SK-N-SH (cell line): ENCODE data around the gene VPS4B.
"Not testable (repeated sequence)": the region's sequence is repeated elsewhere in the genome, so short reads cannot be mapped to it uniquely, and the experiment has no call there.

Experiments used
- EZH2phosphoT487 ChIP-seq: fragments of 200-600 bp; sonication (generic); IDR thresholded peaks from 2 replicates; pipeline ENCODE4 v1.6.1; 2017; ENCODE audit warnings: low read depth, mixed run types, mild to moderate bottlenecking, antibody characterized with exemption, moderate library complexity, borderline replicate concordance
- FOXM1 ChIP-seq: IDR thresholded peaks from 2 replicates; pipeline ENCODE4 v1.4.0; 2012; ENCODE audit warnings: low read depth, mild to moderate bottlenecking
- JUND ChIP-seq: IDR thresholded peaks from 2 replicates; pipeline ENCODE4 v1.4.0; 2012
- NFIC ChIP-seq: IDR thresholded peaks from 2 replicates; pipeline ENCODE4 v1.4.0; 2012; ENCODE audit warnings: borderline replicate concordance
- TF ChIP-seq, protein P1 (sequence below): fragments of 200-600 bp; sonication (generic); IDR thresholded peaks from 2 replicates; pipeline ENCODE4 v1.6.1; 2017; ENCODE audit warnings: antibody characterized with exemption, mild to moderate bottlenecking, moderate library complexity
- TF ChIP-seq, protein P2 (sequence below): IDR thresholded peaks from 2 replicates; pipeline ENCODE4 v1.6.1; 2012; ENCODE audit warnings: mild to moderate bottlenecking, low read depth, low read length, moderate library complexity
- TF ChIP-seq, protein P3 (sequence below): IDR thresholded peaks from 2 replicates; pipeline ENCODE4 v1.4.0; 2012; ENCODE audit warnings: low read depth, borderline replicate concordance

- TF ChIP-seq, protein P1, sequence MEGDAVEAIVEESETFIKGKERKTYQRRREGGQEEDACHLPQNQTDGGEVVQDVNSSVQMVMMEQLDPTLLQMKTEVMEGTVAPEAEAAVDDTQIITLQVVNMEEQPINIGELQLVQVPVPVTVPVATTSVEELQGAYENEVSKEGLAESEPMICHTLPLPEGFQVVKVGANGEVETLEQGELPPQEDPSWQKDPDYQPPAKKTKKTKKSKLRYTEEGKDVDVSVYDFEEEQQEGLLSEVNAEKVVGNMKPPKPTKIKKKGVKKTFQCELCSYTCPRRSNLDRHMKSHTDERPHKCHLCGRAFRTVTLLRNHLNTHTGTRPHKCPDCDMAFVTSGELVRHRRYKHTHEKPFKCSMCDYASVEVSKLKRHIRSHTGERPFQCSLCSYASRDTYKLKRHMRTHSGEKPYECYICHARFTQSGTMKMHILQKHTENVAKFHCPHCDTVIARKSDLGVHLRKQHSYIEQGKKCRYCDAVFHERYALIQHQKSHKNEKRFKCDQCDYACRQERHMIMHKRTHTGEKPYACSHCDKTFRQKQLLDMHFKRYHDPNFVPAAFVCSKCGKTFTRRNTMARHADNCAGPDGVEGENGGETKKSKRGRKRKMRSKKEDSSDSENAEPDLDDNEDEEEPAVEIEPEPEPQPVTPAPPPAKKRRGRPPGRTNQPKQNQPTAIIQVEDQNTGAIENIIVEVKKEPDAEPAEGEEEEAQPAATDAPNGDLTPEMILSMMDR: not testable (repeated sequence)
- TF ChIP-seq EZH2phosphoT487, JUND, NFIC, FOXM1: not testable (repeated sequence)
- TF ChIP-seq, protein P2, sequence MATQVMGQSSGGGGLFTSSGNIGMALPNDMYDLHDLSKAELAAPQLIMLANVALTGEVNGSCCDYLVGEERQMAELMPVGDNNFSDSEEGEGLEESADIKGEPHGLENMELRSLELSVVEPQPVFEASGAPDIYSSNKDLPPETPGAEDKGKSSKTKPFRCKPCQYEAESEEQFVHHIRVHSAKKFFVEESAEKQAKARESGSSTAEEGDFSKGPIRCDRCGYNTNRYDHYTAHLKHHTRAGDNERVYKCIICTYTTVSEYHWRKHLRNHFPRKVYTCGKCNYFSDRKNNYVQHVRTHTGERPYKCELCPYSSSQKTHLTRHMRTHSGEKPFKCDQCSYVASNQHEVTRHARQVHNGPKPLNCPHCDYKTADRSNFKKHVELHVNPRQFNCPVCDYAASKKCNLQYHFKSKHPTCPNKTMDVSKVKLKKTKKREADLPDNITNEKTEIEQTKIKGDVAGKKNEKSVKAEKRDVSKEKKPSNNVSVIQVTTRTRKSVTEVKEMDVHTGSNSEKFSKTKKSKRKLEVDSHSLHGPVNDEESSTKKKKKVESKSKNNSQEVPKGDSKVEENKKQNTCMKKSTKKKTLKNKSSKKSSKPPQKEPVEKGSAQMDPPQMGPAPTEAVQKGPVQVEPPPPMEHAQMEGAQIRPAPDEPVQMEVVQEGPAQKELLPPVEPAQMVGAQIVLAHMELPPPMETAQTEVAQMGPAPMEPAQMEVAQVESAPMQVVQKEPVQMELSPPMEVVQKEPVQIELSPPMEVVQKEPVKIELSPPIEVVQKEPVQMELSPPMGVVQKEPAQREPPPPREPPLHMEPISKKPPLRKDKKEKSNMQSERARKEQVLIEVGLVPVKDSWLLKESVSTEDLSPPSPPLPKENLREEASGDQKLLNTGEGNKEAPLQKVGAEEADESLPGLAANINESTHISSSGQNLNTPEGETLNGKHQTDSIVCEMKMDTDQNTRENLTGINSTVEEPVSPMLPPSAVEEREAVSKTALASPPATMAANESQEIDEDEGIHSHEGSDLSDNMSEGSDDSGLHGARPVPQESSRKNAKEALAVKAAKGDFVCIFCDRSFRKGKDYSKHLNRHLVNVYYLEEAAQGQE: not testable (repeated sequence)
- TF ChIP-seq, protein P3, sequence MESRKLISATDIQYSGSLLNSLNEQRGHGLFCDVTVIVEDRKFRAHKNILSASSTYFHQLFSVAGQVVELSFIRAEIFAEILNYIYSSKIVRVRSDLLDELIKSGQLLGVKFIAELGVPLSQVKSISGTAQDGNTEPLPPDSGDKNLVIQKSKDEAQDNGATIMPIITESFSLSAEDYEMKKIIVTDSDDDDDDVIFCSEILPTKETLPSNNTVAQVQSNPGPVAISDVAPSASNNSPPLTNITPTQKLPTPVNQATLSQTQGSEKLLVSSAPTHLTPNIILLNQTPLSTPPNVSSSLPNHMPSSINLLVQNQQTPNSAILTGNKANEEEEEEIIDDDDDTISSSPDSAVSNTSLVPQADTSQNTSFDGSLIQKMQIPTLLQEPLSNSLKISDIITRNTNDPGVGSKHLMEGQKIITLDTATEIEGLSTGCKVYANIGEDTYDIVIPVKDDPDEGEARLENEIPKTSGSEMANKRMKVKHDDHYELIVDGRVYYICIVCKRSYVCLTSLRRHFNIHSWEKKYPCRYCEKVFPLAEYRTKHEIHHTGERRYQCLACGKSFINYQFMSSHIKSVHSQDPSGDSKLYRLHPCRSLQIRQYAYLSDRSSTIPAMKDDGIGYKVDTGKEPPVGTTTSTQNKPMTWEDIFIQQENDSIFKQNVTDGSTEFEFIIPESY: not testable (repeated sequence)
These were observed 30.5 kb upstream of the VPS4B start for GRCh38 chr18:63452751-63453150.
